B cell (primary cell): ENCODE data around the gene NPNT.

ENCODE experiments used
- EZH2 ChIP-seq: IDR thresholded peaks from 2 replicates; pipeline ENCODE4 v1.6.1; 2012; ENCODE audit warnings: borderline replicate concordance, low read depth, mild to moderate bottlenecking, moderate library complexity, low read length; ENCODE audit not compliant: insufficient read depth, poor library complexity, severe bottlenecking
- TF ChIP-seq, protein P1 (sequence below): fragments of 200-600 bp; IDR thresholded peaks from one replicate; pipeline ENCODE4 v1.8.0; 2022; ENCODE audit warnings: antibody characterized with exemption, mild to moderate bottlenecking

DNA sequence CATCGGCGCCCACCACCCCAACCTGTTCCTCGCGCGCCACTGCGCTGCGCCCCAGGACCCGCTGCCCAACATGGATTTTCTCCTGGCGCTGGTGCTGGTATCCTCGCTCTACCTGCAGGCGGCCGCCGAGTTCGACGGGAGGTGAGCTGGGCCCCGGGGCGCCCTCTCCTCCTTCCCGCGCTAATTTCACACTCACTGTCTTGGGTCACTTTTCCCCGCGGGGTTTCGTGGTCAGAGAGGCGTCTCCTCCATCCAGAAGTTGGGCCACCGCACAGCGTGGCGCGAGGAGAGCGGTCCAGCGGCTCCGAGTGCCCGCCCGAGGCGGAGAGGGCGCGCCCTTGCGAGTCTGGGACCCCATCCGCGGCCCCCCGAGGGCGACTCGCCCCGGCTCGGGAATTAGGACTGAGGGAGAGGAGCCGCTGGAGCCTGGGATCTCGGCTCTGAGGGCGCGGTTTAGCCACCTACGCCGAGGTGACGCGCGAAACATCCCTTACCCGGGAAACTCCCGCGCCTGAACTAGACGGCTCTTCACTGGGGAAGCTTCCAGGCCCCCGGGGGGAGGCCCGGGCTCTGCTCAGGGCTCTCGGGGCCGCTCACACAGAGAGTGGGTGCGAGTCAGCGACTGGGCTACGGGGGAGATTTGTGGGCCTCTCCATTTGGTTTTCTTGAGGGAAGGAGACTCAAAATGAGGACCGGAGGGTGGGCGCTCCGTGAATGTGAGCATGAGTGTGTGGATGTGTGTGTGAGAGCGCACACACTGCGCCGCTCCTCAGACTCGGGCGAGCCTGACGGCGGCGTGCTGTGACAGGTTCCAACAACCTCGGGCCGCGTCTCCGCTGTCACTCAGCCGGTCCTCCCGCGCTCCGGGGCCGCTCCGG lies 551 bp downstream of the NPNT start:
- TF ChIP-seq, protein P1, sequence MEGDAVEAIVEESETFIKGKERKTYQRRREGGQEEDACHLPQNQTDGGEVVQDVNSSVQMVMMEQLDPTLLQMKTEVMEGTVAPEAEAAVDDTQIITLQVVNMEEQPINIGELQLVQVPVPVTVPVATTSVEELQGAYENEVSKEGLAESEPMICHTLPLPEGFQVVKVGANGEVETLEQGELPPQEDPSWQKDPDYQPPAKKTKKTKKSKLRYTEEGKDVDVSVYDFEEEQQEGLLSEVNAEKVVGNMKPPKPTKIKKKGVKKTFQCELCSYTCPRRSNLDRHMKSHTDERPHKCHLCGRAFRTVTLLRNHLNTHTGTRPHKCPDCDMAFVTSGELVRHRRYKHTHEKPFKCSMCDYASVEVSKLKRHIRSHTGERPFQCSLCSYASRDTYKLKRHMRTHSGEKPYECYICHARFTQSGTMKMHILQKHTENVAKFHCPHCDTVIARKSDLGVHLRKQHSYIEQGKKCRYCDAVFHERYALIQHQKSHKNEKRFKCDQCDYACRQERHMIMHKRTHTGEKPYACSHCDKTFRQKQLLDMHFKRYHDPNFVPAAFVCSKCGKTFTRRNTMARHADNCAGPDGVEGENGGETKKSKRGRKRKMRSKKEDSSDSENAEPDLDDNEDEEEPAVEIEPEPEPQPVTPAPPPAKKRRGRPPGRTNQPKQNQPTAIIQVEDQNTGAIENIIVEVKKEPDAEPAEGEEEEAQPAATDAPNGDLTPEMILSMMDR: no peak
- no peak for TF ChIP-seq EZH2
